Astrocyte of the cerebellum (primary cell): ENCODE data around the gene EFHD1.
A peak's percentile ranks its signal among the peaks of the same experiment; 100 is the strongest.

ENCODE experiments used
- DNase-seq: peaks from one replicate; pipeline ENCODE4 v3.0.0-alpha.2; 2011; ENCODE audit warnings: low read depth
- H3K4me3 ChIP-seq: 2 replicates; pipeline ENCODE4 v1.5.1; 2011; ENCODE audit warnings: mild to moderate bottlenecking, low read depth, low read length, moderate library complexity
- in situ Hi-C: cut with HindIII; loops from 2 replicates; pipeline ENCODE4 v1.10.0; 2017; ENCODE audit warnings: low sequenced_read_pairs
- TF ChIP-seq, protein P1 (sequence below): IDR thresholded peaks from 2 replicates; pipeline ENCODE4 v1.5.1; 2012; ENCODE audit warnings: low read length, low read depth, moderate library complexity, mild to moderate bottlenecking; ENCODE audit errors: missing control alignments

EFHD1 gene

DNA sequence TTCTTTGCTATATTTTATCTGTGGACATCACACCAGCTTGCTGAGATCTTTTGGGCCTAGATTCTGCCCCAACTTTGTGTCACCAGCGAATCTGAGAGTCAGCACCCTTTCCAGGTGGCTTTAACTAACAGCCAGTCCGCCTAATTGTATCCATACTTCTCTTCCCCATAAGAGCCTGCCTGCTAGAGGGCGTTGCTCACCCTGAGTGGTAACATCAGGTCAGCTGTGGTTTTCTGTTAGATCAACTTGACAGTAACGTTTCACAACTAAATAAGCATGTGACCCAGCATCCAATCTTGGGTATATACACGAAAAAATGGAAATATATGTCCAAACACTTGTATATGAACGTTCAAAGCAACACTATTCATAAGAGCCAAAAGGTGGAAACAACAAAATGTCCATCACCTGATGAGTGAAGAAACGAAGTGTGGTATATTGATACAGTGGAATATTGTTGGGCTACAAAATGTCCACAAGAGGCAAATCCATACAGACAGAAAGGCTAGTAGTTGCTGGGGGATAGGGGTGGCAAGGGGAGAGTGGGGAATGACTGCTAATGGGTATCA, 24.9 kb downstream of the EFHD1 start:
- H3K4me3 ChIP-seq = no peak overlapping the region
- no peak for DNase-seq
- TF ChIP-seq, protein P1, sequence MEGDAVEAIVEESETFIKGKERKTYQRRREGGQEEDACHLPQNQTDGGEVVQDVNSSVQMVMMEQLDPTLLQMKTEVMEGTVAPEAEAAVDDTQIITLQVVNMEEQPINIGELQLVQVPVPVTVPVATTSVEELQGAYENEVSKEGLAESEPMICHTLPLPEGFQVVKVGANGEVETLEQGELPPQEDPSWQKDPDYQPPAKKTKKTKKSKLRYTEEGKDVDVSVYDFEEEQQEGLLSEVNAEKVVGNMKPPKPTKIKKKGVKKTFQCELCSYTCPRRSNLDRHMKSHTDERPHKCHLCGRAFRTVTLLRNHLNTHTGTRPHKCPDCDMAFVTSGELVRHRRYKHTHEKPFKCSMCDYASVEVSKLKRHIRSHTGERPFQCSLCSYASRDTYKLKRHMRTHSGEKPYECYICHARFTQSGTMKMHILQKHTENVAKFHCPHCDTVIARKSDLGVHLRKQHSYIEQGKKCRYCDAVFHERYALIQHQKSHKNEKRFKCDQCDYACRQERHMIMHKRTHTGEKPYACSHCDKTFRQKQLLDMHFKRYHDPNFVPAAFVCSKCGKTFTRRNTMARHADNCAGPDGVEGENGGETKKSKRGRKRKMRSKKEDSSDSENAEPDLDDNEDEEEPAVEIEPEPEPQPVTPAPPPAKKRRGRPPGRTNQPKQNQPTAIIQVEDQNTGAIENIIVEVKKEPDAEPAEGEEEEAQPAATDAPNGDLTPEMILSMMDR = no peak
- in situ Hi-C loops = no loop called here

DNA sequence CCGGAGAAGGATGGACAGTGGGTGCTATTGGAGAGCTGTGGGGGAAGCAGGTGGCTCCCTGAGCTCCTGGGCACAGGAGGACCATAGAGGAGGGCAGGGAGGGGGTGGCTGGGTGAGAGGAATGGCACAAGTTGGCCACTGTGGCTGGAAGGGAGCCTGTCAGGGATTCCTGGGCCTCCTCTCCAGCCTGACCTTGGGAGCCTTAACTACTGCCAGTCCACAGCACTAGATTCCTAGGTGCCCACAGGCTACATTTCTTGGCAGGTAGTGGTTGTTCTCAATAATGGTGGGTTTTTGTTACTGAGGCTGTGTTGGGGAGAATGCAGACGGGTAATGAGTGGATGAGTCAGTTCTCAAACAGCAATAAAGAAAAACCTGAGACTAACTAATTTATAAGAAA, 26.0 kb downstream of the EFHD1 start:
- TF ChIP-seq, protein P1 = no peak
- no peak overlapping the region for H3K4me3 ChIP-seq
- in situ Hi-C loops = no loop called here
- DNase-seq = no peak

DNA sequence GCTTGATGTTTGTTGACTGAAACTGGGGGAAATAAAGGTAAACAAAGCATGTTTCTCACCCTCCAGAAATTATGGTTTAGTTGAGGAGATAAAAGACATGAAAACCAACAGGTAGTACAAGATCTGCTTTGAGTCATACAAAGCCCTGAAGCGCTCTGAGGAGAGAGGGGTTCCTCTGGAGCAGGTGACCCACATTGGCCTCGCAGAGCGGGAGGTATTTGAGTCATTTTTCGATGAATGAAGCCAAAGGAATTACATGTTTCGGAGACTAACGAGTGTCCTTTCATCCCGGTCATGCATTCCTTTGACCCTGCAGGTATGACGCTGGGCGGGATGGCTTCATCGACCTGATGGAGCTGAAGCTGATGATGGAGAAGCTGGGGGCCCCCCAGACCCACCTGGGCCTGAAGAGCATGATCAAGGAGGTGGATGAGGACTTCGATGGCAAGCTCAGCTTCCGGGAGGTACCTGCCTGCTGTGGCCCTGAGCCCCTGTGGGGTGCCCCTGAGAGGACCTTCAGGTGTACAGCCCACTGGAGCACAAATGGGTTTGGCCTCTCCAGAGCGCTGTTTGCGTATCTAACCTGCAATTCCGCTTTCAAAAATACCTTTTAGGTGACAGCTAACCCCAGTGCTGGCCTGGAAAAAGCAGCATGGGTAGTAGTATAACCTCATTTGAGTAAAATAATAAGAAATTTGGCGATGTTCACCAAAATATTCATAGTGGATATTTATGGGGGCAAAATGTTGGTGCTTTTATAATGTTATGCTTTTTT, 29.3 kb downstream of the EFHD1 start:
- no peak overlapping the region for H3K4me3 ChIP-seq
- in situ Hi-C loops = no loop called here
- DNase-seq = no peak
- TF ChIP-seq, protein P1 = no peak

DNA sequence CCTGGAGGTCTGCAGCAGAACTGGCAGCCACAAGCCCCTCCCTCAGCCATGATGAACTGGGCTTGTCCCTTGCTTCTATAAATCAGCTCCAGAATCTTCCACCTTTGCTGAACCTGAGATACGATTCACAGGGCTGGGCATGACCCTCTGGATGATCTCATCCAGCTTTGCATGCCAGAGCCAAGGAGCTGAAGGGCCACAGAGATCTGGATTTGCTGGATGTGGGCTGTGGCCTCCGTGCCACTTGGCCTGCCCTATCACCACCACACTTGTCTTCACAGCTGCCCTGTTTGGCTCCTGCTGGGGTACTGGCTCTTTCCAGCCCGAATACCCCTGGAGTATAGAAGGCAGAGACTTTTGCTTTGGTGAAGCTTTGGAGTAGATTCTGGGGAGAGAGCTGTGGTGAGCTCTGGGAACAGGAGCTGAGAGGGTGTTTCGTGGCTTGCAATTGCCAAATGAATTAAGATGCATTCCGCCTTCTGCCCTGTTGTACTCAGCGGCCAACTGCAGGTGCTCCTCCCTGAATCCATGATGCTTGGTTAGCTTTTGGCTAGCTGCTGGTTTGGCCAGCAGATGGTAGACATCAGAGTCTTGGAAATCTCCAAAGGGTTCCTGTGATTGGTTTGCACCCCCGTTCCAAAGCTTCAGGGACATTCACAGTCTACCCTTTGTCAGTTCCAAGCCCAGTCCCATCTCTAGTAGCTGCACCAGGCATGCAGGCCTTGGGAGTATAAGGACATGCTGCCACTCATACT, 32.8 kb downstream of the EFHD1 start:
- DNase-seq = no peak
- in situ Hi-C loops = no loop called here
- no peak overlapping the region for H3K4me3 ChIP-seq
- TF ChIP-seq, protein P1 = no peak

DNA sequence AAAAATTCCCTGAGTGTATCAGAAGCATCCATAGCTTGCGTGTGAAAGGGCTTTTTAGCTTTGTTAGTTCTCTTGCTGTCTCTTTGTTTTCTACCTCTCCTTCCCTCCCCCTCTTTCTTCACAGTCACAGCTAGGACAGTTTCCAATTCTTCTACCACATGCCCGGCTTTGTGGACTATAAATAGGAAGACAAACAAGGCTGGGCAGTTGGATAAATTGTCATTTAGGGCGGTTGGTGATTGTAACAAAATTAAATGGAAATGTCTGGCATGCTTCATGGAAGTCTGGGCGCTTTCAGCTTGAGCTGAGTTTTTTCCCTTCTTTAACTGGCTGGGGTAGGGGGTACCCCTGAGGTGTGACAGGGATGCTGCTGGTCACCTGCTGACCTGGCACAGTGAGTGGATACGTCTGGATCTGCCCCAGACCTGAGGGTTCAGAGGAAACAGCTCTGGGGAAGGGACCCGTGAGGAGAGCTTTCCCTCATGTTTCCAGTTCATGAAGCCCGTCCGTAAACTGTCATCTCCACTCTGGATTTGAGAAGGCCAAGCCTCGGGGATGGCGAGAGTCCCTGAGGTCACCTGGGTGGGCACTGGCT, 34.7 kb downstream of the EFHD1 start:
- no peak for DNase-seq
- TF ChIP-seq, protein P1 = no peak
- H3K4me3 ChIP-seq = no peak overlapping the region
- in situ Hi-C loops = no loop called here

DNA sequence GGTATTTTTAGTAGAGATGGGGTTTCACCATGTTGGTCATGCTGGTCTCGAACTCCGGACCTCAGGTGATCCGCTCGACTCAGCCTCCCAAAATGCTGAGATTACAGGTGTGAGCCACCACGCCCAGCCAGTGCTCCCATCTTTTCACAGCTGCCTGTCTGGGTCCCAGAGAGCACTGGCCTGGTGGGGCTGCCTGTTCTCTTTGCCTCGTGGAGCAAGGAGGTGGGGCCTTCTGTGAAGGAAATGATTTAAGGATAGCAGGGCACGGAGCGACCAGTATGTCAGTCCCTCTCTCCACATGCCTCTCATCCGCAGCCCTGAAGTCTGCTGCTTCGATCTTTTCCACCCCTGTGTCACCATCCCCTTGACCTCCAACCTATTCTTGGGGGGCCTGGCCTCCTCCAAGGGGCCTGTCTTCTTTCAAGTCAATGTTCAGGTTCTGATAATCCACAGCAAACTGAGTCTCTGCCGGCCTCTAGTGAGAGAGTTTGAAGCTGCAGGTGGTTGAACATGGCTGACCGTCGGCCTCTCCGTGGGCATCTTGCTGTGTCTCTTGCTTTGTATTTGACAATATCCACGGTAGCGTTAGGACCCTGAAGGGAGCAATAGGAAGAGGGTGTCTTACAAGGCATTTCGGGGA, 35.5 kb downstream of the EFHD1 start:
- no peak overlapping the region for H3K4me3 ChIP-seq
- peak; percentile 5 for DNase-seq
- in situ Hi-C loops = no loop called here
- TF ChIP-seq, protein P1 = peak; percentile 76
